ENCODE results near the gene KLK15. TPM values are rescaled to one million over a fixed set of nuclear protein-coding genes. Genes with fewer than 3 reads are reported as not detected.

Gene KLK15
- total and polyA plus RNA-seq, 2 experiments from 2014 or later, result not detected

DNA sequence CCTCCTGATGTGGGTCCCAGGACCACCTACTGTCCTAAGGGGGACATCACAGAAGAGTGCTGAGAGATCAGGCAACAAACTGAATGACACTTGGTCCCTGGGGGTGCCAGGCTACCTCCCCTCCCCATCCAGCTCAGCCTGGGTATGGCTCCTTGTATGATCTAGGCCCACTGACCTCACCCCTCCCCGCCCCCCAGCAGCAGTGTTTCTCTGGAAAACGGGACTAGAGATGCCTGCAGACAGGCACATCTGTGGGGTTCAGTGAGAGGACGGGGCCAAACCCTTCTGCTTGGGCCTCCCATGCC lies 33.9 kb downstream of the KLK15 start:
- no peak for TF ChIP-seq EZH2phosphoT487 (IDR thresholded peaks at IDR 0.05; ENCODE audit: insufficient read depth, low read depth)
- TF ChIP-seq EZH2 (IDR thresholded peaks at IDR 0.05; ENCODE audit: insufficient read depth, poor library complexity, severe bottlenecking), result no peak
- 67 to 73% methylated on average over 3 of the region's 3 CpGs for WGBS, 2 experiments (ENCODE audit: low coverage in 1 of 2, low lambda C conversion rate in 2 of 2, missing lambda C conversion rate in 2 of 2)

DNA sequence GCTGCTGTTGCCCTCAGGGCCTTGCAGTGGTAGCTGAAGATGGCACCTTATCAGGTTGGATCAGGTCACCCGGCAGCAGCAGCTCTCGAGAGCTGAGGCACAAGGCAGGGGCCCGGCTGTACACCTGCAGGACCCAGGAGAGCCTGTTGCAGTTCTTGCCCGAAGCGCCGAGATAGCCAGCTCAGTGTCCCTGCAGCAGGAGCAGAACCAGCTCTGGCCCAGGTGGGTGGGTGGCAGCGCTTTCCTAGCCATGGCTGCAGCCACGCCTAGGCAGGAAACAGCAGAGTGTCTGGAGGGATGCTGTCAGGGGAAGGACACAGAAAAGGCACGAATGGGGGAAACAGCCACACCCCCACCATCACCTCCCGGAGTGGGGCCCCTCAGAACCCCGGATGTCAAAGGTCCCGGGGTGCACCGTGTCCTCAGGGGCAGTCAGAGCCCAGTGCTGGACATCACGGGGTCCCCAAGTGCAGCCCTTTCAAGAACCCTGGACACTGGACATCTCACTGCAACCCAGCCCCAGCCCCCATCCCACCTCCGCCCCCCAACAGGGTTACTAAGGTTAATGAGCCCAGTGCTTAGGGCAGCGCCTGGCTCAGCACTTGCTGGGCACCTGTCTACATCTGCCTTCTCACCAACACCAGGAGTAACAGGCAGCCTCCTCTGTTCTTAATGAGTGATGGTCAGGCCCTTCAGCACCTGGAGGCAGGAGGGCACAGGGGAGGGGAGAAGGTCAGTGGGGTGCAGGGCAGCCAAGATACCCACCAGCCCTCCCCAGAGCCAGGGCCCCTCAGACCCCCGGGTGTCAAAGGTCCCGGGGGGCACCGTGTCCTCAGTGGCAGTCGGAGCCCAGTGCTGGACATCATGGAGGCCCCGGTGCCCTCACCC lies 34.5 kb downstream of the KLK15 start:
- Histone ChIP-seq H3K9me2 (ENCODE audit: insufficient read depth) (no peaks in the 10 kb centered on the region), H3K79me2 (ENCODE audit: insufficient read depth) (peaks cover 41% of the 10 kb centered on the region), H3K4me1 (ENCODE audit: insufficient read depth) (peaks cover 9% of the 10 kb centered on the region; the same call in 1 of the 2 replicates), H3K9ac (no peak overlapping the region), H3K9me3 (ENCODE audit: low read depth) (no peaks in the 10 kb centered on the region), H3K27me3 (replicated peaks; ENCODE audit: insufficient read depth) (no peaks in the 10 kb centered on the region), H4K20me1 (ENCODE audit: insufficient read depth) (no peaks in the 10 kb centered on the region), H3K4me2 (ENCODE audit: unreplicated experiment) (no peak overlapping the region), H3K36me3 (ENCODE audit: low read depth) (peaks cover 11% of the 10 kb centered on the region; the same call in 1 of the 2 replicates), H2AFZ (no peak overlapping the region), H3K27ac (no peak overlapping the region), H3F3A (ENCODE audit: insufficient read depth) (no peaks in the 10 kb centered on the region), H3K4me3 (no peak overlapping the region)
- WGBS, 2 experiments (ENCODE audit: low coverage in 1 of 2, low lambda C conversion rate in 2 of 2, missing lambda C conversion rate in 2 of 2), result 83 to 86% methylated on average over 19 to 20 of the region's 21 CpGs
- in situ Hi-C loops (cut with MboI), result loop anchor here (25.0 kb wide), 1 partner anchor 437 kb away; the partner anchor contains the start of gene NAPSA
- TF ChIP-seq EZH2 (IDR thresholded peaks at IDR 0.05; ENCODE audit: insufficient read depth, poor library complexity, severe bottlenecking) (no peak), EZH2phosphoT487 (IDR thresholded peaks at IDR 0.05; ENCODE audit: insufficient read depth, low read depth) (no peak)
- DNase-seq, result no peak

More for the DNA sequence above, 33.9 kb downstream of the KLK15 start:
- no peak overlapping the region for H3K4me2 ChIP-seq (ENCODE audit: unreplicated experiment)
- in situ Hi-C loops (cut with MboI), result loop anchor here (25.0 kb wide), 1 partner anchor 437 kb away; the partner anchor contains the start of gene NAPSA
- peaks cover 43% of the 10 kb centered on the region for H3K79me2 ChIP-seq (ENCODE audit: insufficient read depth)
- no peaks in the 10 kb centered on the region for H3K27me3 ChIP-seq (replicated peaks; ENCODE audit: insufficient read depth)
- H3K9ac ChIP-seq, result no peak overlapping the region
- no peaks in the 10 kb centered on the region for H3K9me3 ChIP-seq (ENCODE audit: low read depth)
- no peak overlapping the region for H3K27ac ChIP-seq
- DNase-seq, result no peak
- H3F3A ChIP-seq (ENCODE audit: insufficient read depth), result no peaks in the 10 kb centered on the region
- H3K4me1 ChIP-seq (ENCODE audit: insufficient read depth), result peaks cover 9% of the 10 kb centered on the region; the same call in 1 of the 2 replicates
- H2AFZ ChIP-seq, result no peak overlapping the region
- H3K9me2 ChIP-seq (ENCODE audit: insufficient read depth), result no peaks in the 10 kb centered on the region
- no peaks in the 10 kb centered on the region for H4K20me1 ChIP-seq (ENCODE audit: insufficient read depth)
- peaks cover 11% of the 10 kb centered on the region; the same call in 1 of the 2 replicates for H3K36me3 ChIP-seq (ENCODE audit: low read depth)
- no peak overlapping the region for H3K4me3 ChIP-seq

DNA sequence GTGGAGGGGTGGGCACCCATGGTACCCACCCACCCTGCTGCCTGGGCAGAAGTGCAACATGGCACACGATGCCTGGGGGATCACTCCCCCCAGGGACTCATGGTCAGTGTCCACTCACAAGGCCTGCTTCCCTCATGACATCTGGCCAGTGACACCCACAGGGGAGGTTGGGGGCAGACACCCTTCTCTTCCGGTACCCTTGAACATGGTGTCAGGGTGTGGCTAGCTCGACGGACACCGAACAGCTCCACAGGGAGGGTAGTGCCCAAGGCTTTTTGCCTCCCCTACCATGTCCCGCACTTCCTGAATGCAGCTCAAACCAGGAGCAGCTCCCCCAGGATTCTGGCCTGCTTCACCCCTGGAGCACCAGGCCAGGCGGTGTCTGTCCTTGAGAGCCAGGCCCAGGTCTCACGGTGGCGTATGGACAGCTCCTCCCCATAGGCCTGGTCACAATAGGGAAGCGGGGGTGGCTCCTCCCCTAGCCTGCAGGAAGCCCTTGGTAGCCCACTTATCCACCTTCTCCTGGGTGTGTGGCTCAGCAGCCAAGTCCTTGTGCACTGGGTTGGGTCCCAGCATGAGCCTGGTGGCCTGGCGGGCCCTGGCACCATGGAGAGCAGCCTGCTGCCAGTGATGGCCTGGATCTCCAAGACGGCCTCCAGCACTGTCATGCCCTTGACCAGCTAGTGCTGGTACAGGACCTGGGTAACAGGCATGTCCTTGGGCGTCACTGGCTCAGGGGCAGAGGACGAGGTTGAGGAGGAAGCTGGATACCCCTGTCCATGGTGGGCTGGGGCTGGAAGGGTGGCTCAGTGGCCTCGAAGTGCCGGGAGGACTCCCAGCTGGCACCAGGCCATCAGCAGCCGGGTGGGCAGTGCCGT lies 35.4 kb downstream of the KLK15 start:
- in situ Hi-C loops (cut with MboI), result loop anchor here (25.0 kb wide), 1 partner anchor 436 kb away; the partner anchor contains the start of gene NAPSA
- H4K20me1 ChIP-seq (ENCODE audit: insufficient read depth), result no peaks in the 10 kb centered on the region

DNA sequence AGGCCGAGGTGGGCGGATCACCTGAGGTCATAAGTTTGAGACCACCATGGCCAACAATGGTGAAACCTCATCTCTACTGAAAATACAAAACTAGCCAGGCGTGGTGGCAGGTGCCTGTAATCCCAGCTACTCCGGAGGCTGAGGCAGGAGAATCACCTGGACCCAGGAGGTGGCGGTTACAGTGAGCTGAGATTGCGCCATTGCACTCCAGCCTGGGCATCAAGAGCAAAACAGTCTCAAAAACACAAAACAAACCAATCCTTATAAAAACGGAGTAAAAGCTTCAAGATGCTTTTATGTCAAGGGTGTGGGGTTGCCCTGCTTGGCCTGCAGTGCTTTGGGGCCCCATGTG lies 36.0 kb downstream of the KLK15 start:
- TF ChIP-seq EZH2phosphoT487 (IDR thresholded peaks at IDR 0.05; ENCODE audit: insufficient read depth, low read depth), result no peak
- no peak for TF ChIP-seq EZH2 (IDR thresholded peaks at IDR 0.05; ENCODE audit: insufficient read depth, poor library complexity, severe bottlenecking)
- Histone ChIP-seq H4K20me1 (ENCODE audit: insufficient read depth) (no peaks in the 10 kb centered on the region), H3K9ac (no peak overlapping the region), H3F3A (ENCODE audit: insufficient read depth) (no peaks in the 10 kb centered on the region), H3K9me2 (ENCODE audit: insufficient read depth) (no peaks in the 10 kb centered on the region), H3K27me3 (replicated peaks; ENCODE audit: insufficient read depth) (no peaks in the 10 kb centered on the region), H2AFZ (no peak overlapping the region), H3K79me2 (ENCODE audit: insufficient read depth) (peaks cover 26% of the 10 kb centered on the region), H3K9me3 (ENCODE audit: low read depth) (no peaks in the 10 kb centered on the region), H3K4me3 (no peak overlapping the region), H3K36me3 (ENCODE audit: low read depth) (peaks cover 11% of the 10 kb centered on the region; the same call in 1 of the 2 replicates), H3K4me1 (ENCODE audit: insufficient read depth) (no peaks in the 10 kb centered on the region), H3K27ac (no peak overlapping the region), H3K4me2 (ENCODE audit: unreplicated experiment) (no peak overlapping the region)
- DNase-seq, result no peak
- 81 to 86% methylated on average over 7 of the region's 7 CpGs for WGBS, 2 experiments (ENCODE audit: low coverage in 1 of 2, low lambda C conversion rate in 2 of 2, missing lambda C conversion rate in 2 of 2)
- in situ Hi-C loops (cut with MboI), result loop anchor here (25.0 kb wide), 1 partner anchor 435 kb away; the partner anchor contains the start of gene NAPSA

More for the DNA sequence above, 35.4 kb downstream of the KLK15 start:
- Histone ChIP-seq H3K4me3 (no peak overlapping the region), H3F3A (ENCODE audit: insufficient read depth) (no peaks in the 10 kb centered on the region), H3K27me3 (replicated peaks; ENCODE audit: insufficient read depth) (no peaks in the 10 kb centered on the region), H3K4me1 (ENCODE audit: insufficient read depth) (peaks cover 3% of the 10 kb centered on the region; the same call in 1 of the 2 replicates), H3K9ac (no peak overlapping the region), H2AFZ (no peak overlapping the region), H3K79me2 (ENCODE audit: insufficient read depth) (peaks cover 33% of the 10 kb centered on the region), H3K27ac (no peak overlapping the region), H3K9me2 (ENCODE audit: insufficient read depth) (no peaks in the 10 kb centered on the region), H3K36me3 (ENCODE audit: low read depth) (peaks cover 11% of the 10 kb centered on the region; the same call in 1 of the 2 replicates), H3K9me3 (ENCODE audit: low read depth) (no peaks in the 10 kb centered on the region), H3K4me2 (ENCODE audit: unreplicated experiment) (no peak overlapping the region)
- TF ChIP-seq EZH2phosphoT487 (IDR thresholded peaks at IDR 0.05; ENCODE audit: insufficient read depth, low read depth), result no peak
- TF ChIP-seq EZH2 (IDR thresholded peaks at IDR 0.05; ENCODE audit: insufficient read depth, poor library complexity, severe bottlenecking), result no peak
- WGBS, 2 experiments (ENCODE audit: low coverage in 1 of 2, low lambda C conversion rate in 2 of 2, missing lambda C conversion rate in 2 of 2), result 77 to 82% methylated on average over 18 of the region's 18 CpGs
- DNase-seq, result no peak

Measured in GM23248 (cell line).